ENCODE results near the gene MCAT.

MCAT gene

DNA sequence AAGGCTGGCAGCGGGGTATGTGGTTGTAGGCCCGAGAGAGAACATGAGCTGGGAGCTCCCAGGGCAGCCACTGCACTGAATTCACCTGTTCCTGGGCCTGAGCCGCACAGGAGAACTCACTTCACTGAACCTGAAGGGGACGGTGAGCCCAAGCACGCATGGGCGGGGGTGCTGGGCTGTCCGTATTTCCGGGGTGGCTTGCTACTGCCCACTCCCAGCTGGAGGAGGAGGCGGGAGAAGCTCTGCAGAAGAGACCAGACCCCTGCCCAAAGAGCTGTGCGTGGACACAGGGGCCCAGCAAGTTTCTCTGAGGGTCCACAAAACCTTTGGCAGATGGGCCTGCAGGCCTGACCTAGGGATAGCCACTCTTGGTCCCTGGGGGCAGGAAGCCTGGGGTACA lies 38.9 kb upstream of the MCAT start:
- ATAC-seq (ENCODE audit: low read depth) (no peak), DNase-seq (ENCODE audit: low spot score) (no peak)
- peaks cover 57% of the 10 kb centered on the region for H3K36me3 ChIP-seq (ENCODE audit: low read depth)
- peaks cover 11% of the 10 kb centered on the region for H3K4me1 ChIP-seq (ENCODE audit: insufficient read depth, poor library complexity, severe bottlenecking)
- H3K9me3 ChIP-seq (ENCODE audit: severe bottlenecking), result no peaks in the 10 kb centered on the region
- TF ChIP-seq, protein P1, sequence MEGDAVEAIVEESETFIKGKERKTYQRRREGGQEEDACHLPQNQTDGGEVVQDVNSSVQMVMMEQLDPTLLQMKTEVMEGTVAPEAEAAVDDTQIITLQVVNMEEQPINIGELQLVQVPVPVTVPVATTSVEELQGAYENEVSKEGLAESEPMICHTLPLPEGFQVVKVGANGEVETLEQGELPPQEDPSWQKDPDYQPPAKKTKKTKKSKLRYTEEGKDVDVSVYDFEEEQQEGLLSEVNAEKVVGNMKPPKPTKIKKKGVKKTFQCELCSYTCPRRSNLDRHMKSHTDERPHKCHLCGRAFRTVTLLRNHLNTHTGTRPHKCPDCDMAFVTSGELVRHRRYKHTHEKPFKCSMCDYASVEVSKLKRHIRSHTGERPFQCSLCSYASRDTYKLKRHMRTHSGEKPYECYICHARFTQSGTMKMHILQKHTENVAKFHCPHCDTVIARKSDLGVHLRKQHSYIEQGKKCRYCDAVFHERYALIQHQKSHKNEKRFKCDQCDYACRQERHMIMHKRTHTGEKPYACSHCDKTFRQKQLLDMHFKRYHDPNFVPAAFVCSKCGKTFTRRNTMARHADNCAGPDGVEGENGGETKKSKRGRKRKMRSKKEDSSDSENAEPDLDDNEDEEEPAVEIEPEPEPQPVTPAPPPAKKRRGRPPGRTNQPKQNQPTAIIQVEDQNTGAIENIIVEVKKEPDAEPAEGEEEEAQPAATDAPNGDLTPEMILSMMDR (IDR thresholded peaks at IDR 0.05; ENCODE audit: poor library complexity, severe bottlenecking), result no peak
- H3K4me3 ChIP-seq (ENCODE audit: severe bottlenecking), result no peak overlapping the region
- H3K27ac ChIP-seq (ENCODE audit: poor library complexity, severe bottlenecking), result no peak overlapping the region
- H3K27me3 ChIP-seq (ENCODE audit: insufficient read depth, poor library complexity, severe bottlenecking), result no peaks in the 10 kb centered on the region

DNA sequence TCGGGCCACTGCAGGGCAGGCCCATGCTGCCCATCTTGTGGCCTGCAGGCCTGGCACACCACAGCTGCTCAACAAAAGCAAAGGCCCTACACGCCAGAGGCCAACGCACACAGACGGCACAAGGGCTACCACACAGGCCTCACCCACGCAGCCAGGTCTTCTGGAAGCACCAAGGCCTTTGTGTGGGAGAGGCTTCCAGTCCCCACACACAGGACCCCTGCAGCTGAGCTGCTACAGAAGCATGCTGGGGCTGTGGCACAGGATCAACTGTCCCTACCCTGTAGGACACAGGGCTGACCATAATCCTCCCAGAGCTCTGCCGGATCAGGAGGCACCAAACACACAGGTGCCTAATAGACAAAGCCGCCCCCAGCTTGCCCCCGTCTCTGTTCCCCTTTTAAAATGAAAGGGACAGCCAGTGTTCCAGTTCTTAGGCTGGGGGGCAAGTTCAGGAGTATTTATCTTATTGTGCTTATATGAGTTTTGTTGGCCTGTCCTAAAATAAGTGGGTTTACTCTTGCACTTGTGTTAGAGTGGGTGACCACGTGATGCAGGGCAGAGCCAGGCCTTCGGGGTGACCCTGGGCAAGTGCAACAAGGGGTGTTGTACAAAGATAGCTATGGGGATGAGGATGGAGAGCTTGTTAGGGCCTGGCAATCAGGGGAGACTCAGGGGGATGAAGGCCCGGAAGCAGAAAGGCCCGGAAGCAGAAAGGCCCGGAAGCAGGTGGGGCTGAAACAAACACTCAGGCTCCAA lies 38.3 kb upstream of the MCAT start:
- H3K27me3 ChIP-seq (ENCODE audit: insufficient read depth, poor library complexity, severe bottlenecking), result no peaks in the 10 kb centered on the region
- peaks cover 11% of the 10 kb centered on the region for H3K4me1 ChIP-seq (ENCODE audit: insufficient read depth, poor library complexity, severe bottlenecking)
- TF ChIP-seq, protein P1 (IDR thresholded peaks at IDR 0.05; ENCODE audit: poor library complexity, severe bottlenecking), result no peak
- DNase-seq (ENCODE audit: low spot score) (no peak), ATAC-seq (ENCODE audit: low read depth) (no peak)
- peaks cover 57% of the 10 kb centered on the region for H3K36me3 ChIP-seq (ENCODE audit: low read depth)
- no peaks in the 10 kb centered on the region for H3K9me3 ChIP-seq (ENCODE audit: severe bottlenecking)
- H3K27ac ChIP-seq (ENCODE audit: poor library complexity, severe bottlenecking), result no peak overlapping the region
- H3K4me3 ChIP-seq (ENCODE audit: severe bottlenecking), result no peak overlapping the region

DNA sequence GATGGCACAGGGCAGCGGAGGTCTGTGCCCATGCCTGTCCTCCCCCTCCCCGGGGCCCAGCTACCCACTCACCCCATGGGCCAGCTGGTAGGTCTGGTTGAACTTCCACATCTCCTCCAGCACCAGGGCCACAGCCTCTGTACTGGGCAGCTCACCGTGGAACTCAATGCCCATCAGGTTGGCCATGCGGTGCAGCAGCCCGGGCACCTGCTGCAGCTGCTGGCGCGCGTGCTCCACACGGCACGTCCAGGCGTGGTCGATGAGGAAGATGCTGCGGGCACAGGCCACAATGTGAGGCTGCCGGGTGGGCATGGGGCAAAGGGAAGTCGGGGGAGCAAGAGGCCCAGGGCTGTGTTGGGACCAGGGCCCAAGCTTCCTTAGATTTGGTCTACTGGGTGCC lies 37.5 kb upstream of the MCAT start:
- Histone ChIP-seq H3K27ac (ENCODE audit: poor library complexity, severe bottlenecking) (no peak overlapping the region), H3K4me3 (ENCODE audit: severe bottlenecking) (no peak overlapping the region), H3K36me3 (ENCODE audit: low read depth) (peaks cover 62% of the 10 kb centered on the region), H3K4me1 (ENCODE audit: insufficient read depth, poor library complexity, severe bottlenecking) (peaks cover 11% of the 10 kb centered on the region), H3K9me3 (ENCODE audit: severe bottlenecking) (no peaks in the 10 kb centered on the region), H3K27me3 (ENCODE audit: insufficient read depth, poor library complexity, severe bottlenecking) (no peaks in the 10 kb centered on the region)
- TF ChIP-seq, protein P1 (IDR thresholded peaks at IDR 0.05; ENCODE audit: poor library complexity, severe bottlenecking), result no peak
- no peak for DNase-seq (ENCODE audit: low spot score)
- ATAC-seq (ENCODE audit: low read depth), result no peak

DNA sequence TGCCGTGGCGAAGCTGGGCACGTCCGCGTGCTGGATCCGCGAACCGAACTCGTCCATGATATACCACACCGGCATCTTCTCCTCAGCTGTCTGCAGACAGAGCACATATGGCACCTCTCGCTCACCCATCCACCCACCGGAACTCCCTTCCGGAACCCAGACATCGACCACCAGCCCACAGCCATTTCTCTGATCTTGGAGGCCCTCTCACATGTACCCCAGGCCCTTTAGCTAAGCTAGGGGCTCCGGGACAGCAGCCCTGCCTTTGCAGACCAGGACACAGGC lies 36.7 kb upstream of the MCAT start:
- Histone ChIP-seq H3K4me1 (ENCODE audit: insufficient read depth, poor library complexity, severe bottlenecking) (peaks cover 10% of the 10 kb centered on the region), H3K27ac (ENCODE audit: poor library complexity, severe bottlenecking) (no peak overlapping the region), H3K27me3 (ENCODE audit: insufficient read depth, poor library complexity, severe bottlenecking) (no peaks in the 10 kb centered on the region), H3K9me3 (ENCODE audit: severe bottlenecking) (no peaks in the 10 kb centered on the region), H3K36me3 (ENCODE audit: low read depth) (peaks cover 70% of the 10 kb centered on the region), H3K4me3 (ENCODE audit: severe bottlenecking) (no peak overlapping the region)
- TF ChIP-seq, protein P1 (IDR thresholded peaks at IDR 0.05; ENCODE audit: poor library complexity, severe bottlenecking), result no peak
- ATAC-seq (ENCODE audit: low read depth), result no peak
- DNase-seq (ENCODE audit: low spot score), result no peak

DNA sequence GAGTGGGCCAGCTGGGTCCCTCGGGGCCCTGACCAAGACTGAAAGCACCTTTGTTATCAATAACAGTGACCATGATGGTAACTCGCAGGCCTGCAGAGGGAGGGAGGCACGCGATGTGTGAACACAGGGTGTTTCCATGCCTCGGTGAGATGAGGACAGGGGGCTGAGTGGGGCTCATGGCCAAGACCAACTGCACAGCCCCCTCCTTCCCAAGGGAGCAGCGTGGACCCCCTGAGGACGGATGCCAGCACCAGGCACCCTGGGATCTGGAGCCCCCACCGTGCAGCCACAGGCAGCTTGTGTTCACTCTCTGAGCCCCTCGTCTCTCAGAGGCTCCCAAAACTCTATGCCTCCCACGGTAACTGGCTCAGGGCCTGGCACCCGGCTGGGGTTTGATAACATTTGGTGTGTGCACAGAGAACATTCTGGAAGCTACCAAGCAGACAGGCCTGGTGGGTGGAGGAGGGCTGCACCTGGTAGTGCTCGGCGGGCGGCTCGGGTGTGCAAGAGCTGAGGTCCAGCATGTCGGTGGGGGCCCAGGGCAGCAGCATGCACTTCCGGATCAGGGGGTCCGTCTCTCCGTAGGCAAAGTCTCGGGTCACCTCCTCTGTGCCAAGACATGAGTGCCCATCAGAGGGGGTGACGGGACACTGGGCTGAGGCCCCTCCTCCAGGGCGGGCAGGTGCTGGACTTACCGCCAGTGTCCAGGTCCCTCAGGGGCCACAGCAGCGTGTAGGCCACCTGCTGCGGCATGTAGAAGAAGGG lies 36.1 kb upstream of the MCAT start:
- Histone ChIP-seq H3K27ac (ENCODE audit: poor library complexity, severe bottlenecking) (no peak overlapping the region), H3K4me3 (ENCODE audit: severe bottlenecking) (no peak overlapping the region), H3K4me1 (ENCODE audit: insufficient read depth, poor library complexity, severe bottlenecking) (peaks cover 5% of the 10 kb centered on the region), H3K27me3 (ENCODE audit: insufficient read depth, poor library complexity, severe bottlenecking) (no peaks in the 10 kb centered on the region), H3K36me3 (ENCODE audit: low read depth) (peaks cover 70% of the 10 kb centered on the region), H3K9me3 (ENCODE audit: severe bottlenecking) (no peaks in the 10 kb centered on the region)
- TF ChIP-seq, protein P1 (IDR thresholded peaks at IDR 0.05; ENCODE audit: poor library complexity, severe bottlenecking), result no peak
- no peak for ATAC-seq (ENCODE audit: low read depth)
- DNase-seq (ENCODE audit: low spot score), result no peak

All from RWPE2 (cell line).